B cell (primary cell): Measurements from ENCODE around the gene DEFB129. TPM values are rescaled to one million over a fixed set of nuclear protein-coding genes. Genes with fewer than 3 reads are reported as not detected.

Experiments
- ATAC-seq: fragments of 200-7000 bp; cut with Tn5 transposase; one replicate; pipeline ENCODE4 v1.10.0; 2021; ENCODE audit warnings: low read depth, mild to moderate bottlenecking, moderate number of reproducible peaks, moderate library complexity
- CTCF ChIA-PET: fragments of 350-600 bp; sonication (Branson Sonifier 250); formaldehyde crosslinking; loops from one replicate; lab custom pipeline; 2021; ENCODE audit warnings: antibody characterized with exemption, inconsistent platforms; lab: Charles Lee
- POLR2A ChIA-PET: fragments of 350-600 bp; sonication (Branson Sonifier 250); formaldehyde crosslinking; loops from one replicate; lab custom pipeline; 2021; ENCODE audit warnings: antibody characterized with exemption; lab: Charles Lee
- DNase-seq: peaks from one replicate; pipeline ENCODE4 v3.0.0; 2013
- H2AFZ ChIP-seq: 2 replicates; pipeline ENCODE4 v1.6.1; 2012; ENCODE audit warnings: mild to moderate bottlenecking, low read depth, low read length; ENCODE audit not compliant: insufficient read depth, poor library complexity, severe bottlenecking
- H3K27ac ChIP-seq, 2 donors: 1 replicate in 1 of 2; 2 replicates in 1 of 2; pipeline ENCODE4 v1.5.1; 2012 to 2013; ENCODE audit warnings: low read length in 2 of 2, mild to moderate bottlenecking in 2 of 2, moderate library complexity in 1 of 2
- H3K27me3 ChIP-seq, 4 experiments: fragments of 200-600 bp in 1 of 4; sonication (generic) in 1 of 4; replicated peaks in 1 of 4; 1 replicate in 2 of 4; 2 replicates in 2 of 4; pipeline versions ENCODE4 v1.6.1 to v1.7.0; 2013 to 2016; ENCODE audit warnings: low read length in 3 of 4, mild to moderate bottlenecking in 2 of 4, mixed read lengths in 1 of 4, moderate library complexity in 1 of 4; ENCODE audit not compliant: insufficient read depth in 4 of 4, control insufficient read depth in 3 of 4; ENCODE audit errors: control extremely low read depth in 1 of 4
- H3K36me3 ChIP-seq, 2 experiments: replicated peaks in 1 of 2; 1 replicate in 1 of 2; 2 replicates in 1 of 2; pipeline versions ENCODE4 v1.6.1 to v1.7.1; 2013; ENCODE audit warnings: low read length in 1 of 2; ENCODE audit not compliant: insufficient read depth in 2 of 2, control insufficient read depth in 1 of 2; ENCODE audit errors: control extremely low read depth in 1 of 2, extremely low read depth in 1 of 2
- H3K4me1 ChIP-seq, 2 donors: fragments of 200-600 bp in 1 of 2; sonication (generic) in 1 of 2; 1 replicate in 1 of 2; 2 replicates in 1 of 2; pipeline versions ENCODE4 v1.5.1 to v1.6.1; 2013 to 2017; ENCODE audit warnings: low read length in 2 of 2; ENCODE audit not compliant: control insufficient read depth in 2 of 2, insufficient read depth in 2 of 2
- H3K4me2 ChIP-seq: replicated peaks from 2 replicates; pipeline ENCODE3; 2012; ENCODE audit warnings: mild to moderate bottlenecking, low read depth, low read length; ENCODE audit not compliant: poor library complexity, severe bottlenecking
- H3K4me3 ChIP-seq, 5 experiments: fragments of 200-600 bp in 1 of 5; sonication (generic) in 1 of 5; 1 replicate in 3 of 5; 2 replicates in 2 of 5; pipeline versions ENCODE4 v1.5.1 to v1.7.0; 2011 to 2016; ENCODE audit warnings: low read length in 4 of 5, mild to moderate bottlenecking in 4 of 5, low read depth in 2 of 5, control low read depth in 1 of 5, moderate library complexity in 1 of 5; ENCODE audit not compliant: insufficient read depth in 1 of 5; ENCODE audit errors: control extremely low read depth in 1 of 5, extremely low read depth in 1 of 5
- H3K79me2 ChIP-seq: fragments of 200-600 bp; sonication (generic); one replicate; pipeline ENCODE4 v1.6.0; 2016; ENCODE audit warnings: low read length; ENCODE audit not compliant: control insufficient read depth, insufficient read depth
- H3K9ac ChIP-seq: fragments of 200-600 bp; sonication (generic); 2 replicates; pipeline ENCODE4 v1.6.1; 2017; ENCODE audit warnings: mild to moderate bottlenecking, low read length, moderate library complexity
- H3K9me3 ChIP-seq, 3 donors: one replicate each; pipeline versions ENCODE4 v1.6.1 to v1.7.1; 2013; ENCODE audit warnings: low read length in 2 of 3; ENCODE audit not compliant: control insufficient read depth in 2 of 3, insufficient read depth in 1 of 3; ENCODE audit errors: control extremely low read depth in 1 of 3
- H4K20me1 ChIP-seq: 2 replicates; pipeline ENCODE4 v1.6.0; 2012; ENCODE audit warnings: mild to moderate bottlenecking, low read length; ENCODE audit not compliant: insufficient read depth, control insufficient read depth, poor library complexity, severe bottlenecking
- H3K27ac Mint-ChIP-seq: one replicate; pipeline ENCODE4 v1.8.0; 2021; ENCODE audit warnings: mixed read lengths
- H3K27me3 Mint-ChIP-seq: one replicate; pipeline ENCODE4 v1.8.0; 2021; ENCODE audit warnings: mixed read lengths
- H3K4me1 Mint-ChIP-seq: one replicate; pipeline ENCODE4 v1.8.0; 2021; ENCODE audit warnings: mixed read lengths
- H3K4me3 Mint-ChIP-seq: one replicate; pipeline ENCODE4 v1.8.0; 2021; ENCODE audit warnings: mixed read lengths
- H3K9me3 Mint-ChIP-seq: one replicate; pipeline ENCODE4 v1.8.0; 2022; ENCODE audit warnings: mixed read lengths; ENCODE audit not compliant: insufficient read depth
- CTCF ChIP-seq: fragments of 200-600 bp; IDR thresholded peaks from one replicate; pipeline ENCODE4 v1.8.0; 2022; ENCODE audit warnings: antibody characterized with exemption, mild to moderate bottlenecking
- EZH2 ChIP-seq: IDR thresholded peaks from 2 replicates; pipeline ENCODE4 v1.6.1; 2012; ENCODE audit warnings: borderline replicate concordance, low read depth, mild to moderate bottlenecking, moderate library complexity, low read length; ENCODE audit not compliant: insufficient read depth, poor library complexity, severe bottlenecking
- intact Hi-C: fragments of 100-400 bp; cut with micrococcal nuclease; formaldehyde crosslinking; loops from one replicate; pipeline ENCODE4 v1.10.0; 2022
- polyA plus RNA-seq: library from polyadenylated mRNA; depleted of rRNA; stranded (reverse); fragments of >200 nt; gene quantifications from 2 replicates; pipeline ENCODE4 v1.2.3, GENCODE V29; 2012
- total RNA-seq, 2 donors: library from RNA; stranded (reverse); fragments of 120-200 nt in 1 of 2; gene quantifications; 1 replicate in 1 of 2; 2 replicates in 1 of 2; pipeline versions ENCODE4 v1.2.3 to v1.2.4, GENCODE V29; 2013 to 2022

The DEFB129 gene
- total and polyA plus RNA-seq, 2 donors (not counting 1 experiment from before 2014, with no cell fraction given), result not detected

GRCh38 chr20:271528-271927 is 44.5 kb downstream of the DEFB129 start:
- Histone ChIP-seq H3K27me3 (no peaks in the 10 kb centered on the region), H4K20me1 (no peaks in the 10 kb centered on the region), H3K36me3 (no peaks in the 10 kb centered on the region), H2AFZ (no peak overlapping the region), H3K4me1 (peaks cover 2 to 7% of the 10 kb centered on the region in 2 donors), H3K4me3 (no peak overlapping the region), H3K9me3 (no peaks in the 10 kb centered on the region), H3K9ac (no peak overlapping the region), H3K79me2 (no peaks in the 10 kb centered on the region), H3K4me2 (no peak overlapping the region), H3K27ac (no peak overlapping the region)
- H3K27me3 Mint-ChIP-seq, result no peaks in the 10 kb centered on the region
- H3K9me3 Mint-ChIP-seq, result no peaks in the 10 kb centered on the region
- H3K4me1 Mint-ChIP-seq, result peaks cover 7% of the 10 kb centered on the region
- H3K27ac Mint-ChIP-seq, result no peak overlapping the region
- DNase-seq (no peak), ATAC-seq (no peak)
- ChIA-PET CTCF (no interaction called here), POLR2A (no interaction called here)
- TF ChIP-seq CTCF, result no peak
- no peak for TF ChIP-seq EZH2
- intact Hi-C loops, result no loop called here
- no peak overlapping the region for H3K4me3 Mint-ChIP-seq

GRCh38 chr20:272718-273117 is 45.7 kb downstream of the DEFB129 start:
- POLR2A ChIA-PET, result no interaction called here
- H2AFZ ChIP-seq, result no peak overlapping the region
- H3K9ac ChIP-seq, result no peak overlapping the region
- H3K36me3 ChIP-seq, result peaks cover 0 to 4% of the 10 kb centered on the region in 2 experiments
- H3K9me3 ChIP-seq, result no peaks in the 10 kb centered on the region
- ATAC-seq (no peak), DNase-seq (no peak)
- no peak overlapping the region for H3K4me3 ChIP-seq
- intact Hi-C loops, result no loop called here
- H3K4me1 Mint-ChIP-seq, result no peaks in the 10 kb centered on the region
- no peak for TF ChIP-seq CTCF
- TF ChIP-seq EZH2, result no peak
- no peaks in the 10 kb centered on the region for H3K9me3 Mint-ChIP-seq
- no peaks in the 10 kb centered on the region for H3K79me2 ChIP-seq
- no peak overlapping the region for H3K4me3 Mint-ChIP-seq
- H3K27ac Mint-ChIP-seq, result no peak overlapping the region
- H4K20me1 ChIP-seq, result no peaks in the 10 kb centered on the region
- no peaks in the 10 kb centered on the region for H3K27me3 ChIP-seq
- CTCF ChIA-PET, result no interaction called here
- no peak overlapping the region for H3K27ac ChIP-seq
- no peaks in the 10 kb centered on the region for H3K4me1 ChIP-seq
- no peaks in the 10 kb centered on the region for H3K27me3 Mint-ChIP-seq
- H3K4me2 ChIP-seq, result no peak overlapping the region
